SW480 (cell line): ENCODE results near the gene DEAF1.
"Not testable (repeated sequence)": the region's sequence is repeated elsewhere in the genome, so short reads cannot be mapped to it uniquely, and the experiment has no call there.

Experiments used
- DNase-seq: peaks from one replicate; pipeline ENCODE4 v3.0.0-alpha.2; 2016; ENCODE audit warnings: low spot score

Gene DEAF1

DNA sequence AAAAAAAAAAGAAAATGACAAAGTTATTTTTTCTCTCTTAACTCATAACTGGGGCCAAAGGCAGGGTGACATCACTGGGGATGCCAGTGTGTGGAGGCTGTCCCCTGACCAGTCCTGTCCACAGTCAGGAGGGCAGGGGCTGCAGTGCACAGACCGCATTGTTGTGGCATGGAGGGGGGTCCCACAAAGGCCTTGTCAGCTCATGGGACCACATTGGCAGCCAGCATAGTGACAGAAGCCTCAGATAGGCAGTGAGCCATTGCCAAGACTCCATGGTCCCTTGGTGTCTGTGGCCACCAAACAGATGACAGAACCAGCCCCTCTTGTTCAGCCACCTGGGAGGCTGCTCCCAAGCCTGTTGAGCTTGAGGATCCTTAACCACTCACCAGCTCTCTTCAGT lies 4.7 kb upstream of the DEAF1 start:
- no peak for DNase-seq

DNA sequence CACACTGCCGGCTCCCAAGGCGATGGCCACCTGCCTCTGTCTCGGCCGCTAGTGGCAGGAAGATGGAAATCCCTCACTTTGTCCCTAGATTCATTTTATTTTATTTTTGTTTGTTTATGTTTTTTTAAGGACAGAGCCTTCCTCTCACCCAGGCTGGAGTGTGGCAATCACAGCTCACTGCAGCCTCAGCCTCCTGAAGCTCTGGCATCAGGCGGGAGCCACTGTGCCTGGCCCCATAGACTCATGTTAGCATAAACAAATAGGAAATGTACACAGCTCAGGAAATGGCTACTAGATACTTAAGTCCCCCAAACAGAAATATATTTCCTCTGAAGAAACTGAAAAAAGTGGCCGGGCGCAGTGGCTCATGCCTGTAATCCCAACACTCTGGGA lies 4.1 kb upstream of the DEAF1 start:
- no peak for DNase-seq

GRCh38 chr11:698493-699115 lies 3.6 kb upstream of the DEAF1 start:
- DNase-seq = no peak

DNA sequence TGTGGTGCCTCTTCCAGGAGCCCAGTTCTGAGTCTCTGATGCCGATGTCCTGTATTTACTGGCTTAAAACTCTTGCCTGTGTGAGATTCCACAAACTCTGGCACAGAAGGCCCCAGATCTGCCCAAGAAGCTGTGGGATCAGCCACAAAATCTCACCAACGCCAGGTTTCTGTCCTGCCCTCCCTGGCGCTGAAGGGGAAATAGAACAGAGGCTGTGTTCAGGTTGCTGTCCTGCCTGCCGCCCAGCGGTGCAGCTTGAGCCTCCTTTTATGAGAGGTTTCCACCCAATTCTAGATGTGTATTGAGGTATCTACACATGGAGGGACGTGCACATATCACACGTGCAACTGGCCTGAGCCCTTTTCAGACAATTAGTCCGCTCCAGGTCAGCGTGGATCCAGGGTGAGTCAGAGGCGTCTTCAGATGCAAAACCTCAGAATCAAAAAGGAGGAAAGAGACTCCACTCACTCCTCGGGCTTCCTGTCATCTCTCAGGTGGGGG lies 2.8 kb upstream of the DEAF1 start:
- no peak for DNase-seq

DNA sequence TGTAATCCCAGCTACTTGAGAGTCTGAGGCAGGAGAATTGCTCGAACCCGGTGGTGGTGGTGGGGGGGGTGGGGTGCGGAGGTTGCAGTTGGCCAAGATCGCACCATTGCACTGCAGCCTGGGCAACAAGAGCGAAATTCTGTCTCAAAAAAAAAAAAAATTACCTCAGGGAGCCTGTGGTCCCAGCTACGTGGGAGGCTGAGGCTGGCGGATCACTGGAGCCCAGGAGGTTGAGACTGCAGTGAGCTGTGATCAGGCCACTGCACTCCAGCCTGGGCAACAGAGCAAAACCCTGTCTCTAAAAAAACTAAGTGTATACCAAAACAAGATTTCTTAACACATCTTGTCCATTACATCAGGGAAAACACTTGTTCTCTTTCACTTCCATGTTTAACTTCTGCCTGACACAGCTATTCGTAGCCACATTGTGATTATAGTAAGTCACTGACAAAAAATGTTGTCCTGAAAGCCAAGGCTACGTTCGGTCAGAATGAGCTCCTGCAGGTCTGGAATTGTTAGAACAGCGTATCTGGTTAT lies 2.0 kb upstream of the DEAF1 start:
- DNase-seq = no peak

DNA sequence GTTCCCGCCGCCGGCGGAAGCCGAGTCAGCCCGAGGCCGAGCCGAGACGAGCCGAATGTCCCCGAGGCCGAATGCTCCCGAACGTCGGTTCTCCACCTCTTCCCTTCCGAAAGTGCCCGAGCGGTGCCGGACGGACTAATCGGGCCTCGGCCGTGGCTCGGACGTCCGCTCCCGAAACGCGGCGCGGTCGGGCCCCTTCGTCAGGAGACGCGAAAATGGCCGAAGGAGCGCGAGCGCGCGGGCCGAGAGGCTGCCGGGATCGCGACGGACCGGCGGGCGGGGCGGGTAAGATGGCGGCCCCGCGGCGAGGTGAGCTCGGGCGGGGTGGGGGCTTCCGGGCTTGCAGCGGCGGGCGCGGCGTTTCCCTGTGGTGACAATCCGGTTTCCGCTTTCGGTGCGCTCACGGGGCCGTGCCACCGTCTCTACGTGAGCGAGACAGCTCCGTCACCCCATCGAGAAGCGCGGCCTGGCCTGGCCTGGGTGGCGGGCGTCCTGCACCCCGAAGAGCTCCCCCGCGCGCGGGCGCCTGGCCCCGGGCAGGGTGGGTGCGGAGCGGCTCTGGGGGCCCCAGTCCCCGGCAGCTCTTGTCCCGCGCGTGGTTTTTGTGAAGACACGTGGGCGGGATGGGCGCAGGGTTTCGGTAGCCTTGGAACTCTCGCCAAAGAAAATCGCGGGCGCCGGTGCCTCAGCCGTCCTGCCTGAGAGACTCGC lies 671 bp upstream of the DEAF1 start, which contains the start of gene TMEM80:
Gene TMEM80 (plus strand): TSS at position 279 of the 711 bp plus-strand sequence. CDS start 12 bp downstream, at position 291.
- peak; percentile 95 for DNase-seq

- DNase-seq = no peak
Measured at GRCh38 chr11:695288-695537, 191 bp upstream of the DEAF1 start.

GRCh38 chr11:693887-694562 lies 997 bp downstream of the DEAF1 start:
- peak; percentile 67 for DNase-seq

GRCh38 chr11:693415-693831 lies 1.6 kb downstream of the DEAF1 start:
- DNase-seq = no peak

- no peak for DNase-seq
Measured at GRCh38 chr11:692824-693414, 2.1 kb downstream of the DEAF1 start.

DNA sequence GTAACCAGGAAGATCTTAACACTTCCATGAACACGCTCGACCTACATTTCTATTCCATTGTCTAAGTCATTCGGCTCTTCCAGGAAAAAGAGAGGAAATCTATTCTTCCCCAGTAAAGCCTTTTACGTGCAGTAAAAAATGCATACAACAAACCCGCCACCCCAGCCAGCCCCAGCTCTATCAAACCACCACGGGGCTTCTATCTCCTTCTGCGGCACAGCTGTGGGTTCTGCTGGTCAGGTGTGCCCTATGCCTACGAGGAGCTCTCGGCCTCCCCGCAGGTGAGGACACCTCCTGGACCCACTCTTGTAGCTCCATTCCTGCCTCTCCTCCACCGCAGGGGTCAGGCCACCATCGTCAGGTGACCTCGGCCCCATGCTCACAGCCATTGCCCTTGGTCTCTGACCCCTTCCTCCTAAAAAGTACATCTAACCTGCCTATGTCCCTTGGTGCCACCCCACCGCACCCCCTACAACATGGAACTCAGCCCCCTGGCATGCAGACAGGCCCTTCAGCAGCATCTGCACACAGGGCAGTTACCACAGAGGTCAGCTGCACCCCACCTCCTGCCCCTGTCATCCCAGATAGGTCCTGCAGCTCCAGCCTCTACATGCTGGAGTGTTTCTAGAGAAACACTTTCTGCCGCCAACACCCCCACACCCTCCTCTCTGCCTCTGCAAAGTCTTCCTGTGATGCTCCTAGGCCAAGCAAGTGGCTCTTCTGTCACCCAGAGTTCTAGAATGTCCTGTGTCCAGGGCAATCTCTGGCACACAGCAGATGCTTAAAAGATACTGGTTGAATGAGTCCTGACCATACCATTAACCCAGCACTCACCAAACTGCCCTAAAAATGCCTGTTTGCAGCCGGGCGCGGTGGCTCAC lies 3.1 kb downstream of the DEAF1 start:
- no peak for DNase-seq

DNA sequence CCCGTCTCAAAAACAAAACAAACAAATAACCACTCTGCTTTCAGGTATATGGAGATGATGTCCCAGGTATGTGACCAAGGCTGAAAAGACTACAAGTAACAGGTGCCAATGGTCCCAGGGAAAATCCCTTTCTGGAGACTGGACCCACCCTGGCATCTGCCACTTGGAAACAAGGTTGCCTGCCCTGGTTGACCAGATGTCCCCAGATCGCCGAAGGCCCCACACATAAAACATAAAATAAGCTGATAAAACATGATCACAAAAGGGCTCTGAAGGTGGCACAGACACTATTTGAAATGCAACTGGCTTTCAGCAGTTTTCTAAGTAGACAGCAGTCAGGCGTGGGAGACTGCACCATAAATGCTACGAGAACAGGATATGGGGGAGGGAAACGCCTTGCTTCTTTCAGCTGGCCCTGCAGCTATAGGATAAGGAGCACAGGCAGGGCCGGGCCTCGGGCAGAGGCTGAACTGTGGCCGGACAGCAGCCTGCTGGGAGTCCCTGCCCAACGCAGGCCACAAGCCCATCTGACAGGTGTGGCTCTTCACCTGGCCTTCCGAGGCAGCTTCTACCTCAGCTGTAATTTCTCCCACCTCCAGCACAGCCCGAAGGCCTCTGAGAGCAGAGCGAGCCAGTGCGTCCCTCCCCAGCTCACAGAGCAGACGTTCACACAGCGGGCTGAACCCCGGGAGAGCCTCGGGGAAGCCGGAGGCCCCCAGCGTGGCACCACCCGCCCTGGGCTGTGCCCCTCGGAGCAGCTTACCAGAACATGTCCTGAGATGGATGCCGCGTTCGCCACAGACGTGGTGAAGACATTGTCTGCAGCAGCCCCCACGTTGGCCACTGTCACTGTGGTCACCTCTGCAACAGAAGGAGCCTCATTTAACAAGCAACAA lies 4.0 kb downstream of the DEAF1 start:
- no peak for DNase-seq

DNA sequence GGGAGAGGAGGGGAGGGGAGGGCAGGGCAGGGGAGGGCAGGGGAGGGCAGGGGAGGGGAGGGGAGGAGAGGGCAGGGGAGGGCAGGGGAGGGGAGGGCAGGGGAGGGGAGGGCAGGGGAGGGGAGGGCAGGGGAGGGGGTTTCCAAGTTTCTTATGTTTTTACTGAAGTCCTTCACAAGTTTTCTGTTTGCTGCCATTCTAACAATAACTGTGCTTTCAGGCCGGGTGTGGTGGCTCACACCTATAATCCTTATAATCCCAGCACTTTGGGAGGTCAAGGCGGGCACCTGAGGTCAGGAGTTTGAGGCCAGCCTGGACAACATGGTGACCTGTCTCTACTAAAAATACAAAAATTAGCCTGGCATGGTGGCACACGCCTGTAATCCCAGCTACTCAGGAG lies 4.8 kb downstream of the DEAF1 start:
- DNase-seq = not testable (repeated sequence)

DNA sequence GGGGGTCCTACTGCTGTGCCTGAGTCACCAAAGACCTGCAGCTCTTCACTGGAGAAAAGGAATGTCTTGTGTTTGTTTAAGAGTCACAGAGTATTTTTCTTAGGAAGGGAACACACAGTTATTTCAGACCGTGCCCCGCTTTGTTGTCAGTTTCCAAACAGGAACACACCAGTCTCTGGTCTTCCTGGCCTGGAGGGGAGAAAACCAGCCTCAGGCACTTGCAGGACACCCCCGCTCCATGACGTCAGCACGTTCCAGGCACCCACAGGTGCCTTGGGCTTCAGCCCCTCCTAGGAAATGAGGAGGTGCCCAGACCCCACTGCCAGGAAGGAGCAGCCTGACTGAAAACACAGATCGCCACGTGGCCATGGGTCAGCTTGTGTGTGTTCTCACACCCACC lies 5.4 kb downstream of the DEAF1 start:
- DNase-seq = no peak

- no peak for DNase-seq
Measured at GRCh38 chr11:688681-689080, 6.3 kb downstream of the DEAF1 start.

DNA sequence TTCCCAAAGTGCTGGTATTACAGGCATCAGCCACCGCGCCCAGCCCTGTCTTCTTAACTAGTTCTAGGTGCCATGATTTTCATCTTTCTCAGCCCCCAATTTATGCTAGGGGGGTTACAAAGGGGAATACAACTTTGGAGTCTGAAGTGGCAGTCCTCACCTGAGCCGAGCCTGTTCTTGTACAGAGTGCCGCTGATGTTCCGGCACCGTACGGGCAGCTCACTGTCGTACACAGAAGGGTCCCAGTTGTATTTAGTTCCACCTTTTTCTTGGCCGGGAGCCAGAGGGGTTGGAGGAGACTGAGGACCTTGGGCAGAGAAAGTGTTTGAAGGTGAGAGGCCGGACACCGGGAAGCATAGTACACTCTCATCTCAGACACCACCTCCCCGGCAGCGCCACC lies 7.3 kb downstream of the DEAF1 start:
- no peak for DNase-seq

GRCh38 chr11:686451-687243 lies 8.4 kb downstream of the DEAF1 start:
- no peak for DNase-seq

DNA sequence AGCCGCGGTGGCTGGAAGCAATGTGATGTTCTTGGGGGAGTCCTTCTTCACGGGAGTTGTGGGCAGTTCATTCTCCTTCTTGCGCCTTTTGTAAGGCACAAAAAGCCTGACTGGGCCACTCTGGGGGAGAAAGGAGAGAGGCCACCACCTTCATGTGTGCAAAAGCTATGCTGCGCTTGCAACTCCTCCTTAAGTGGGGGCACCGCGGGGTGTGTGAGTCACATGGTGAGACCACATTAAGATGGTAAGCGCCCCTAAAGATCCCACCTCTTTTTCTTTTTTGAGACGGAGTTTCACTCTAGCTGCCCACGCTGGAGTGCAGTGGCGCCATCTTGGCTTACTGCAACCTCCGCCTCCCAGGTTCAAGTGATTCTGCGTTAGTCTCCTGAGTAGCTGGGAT lies 14.1 kb downstream of the DEAF1 start:
- DNase-seq = no peak

GRCh38 chr11:680476-680875 lies 14.5 kb downstream of the DEAF1 start:
- no peak for DNase-seq
